PC-3 (cell line): ENCODE measurements around the gene WHRN.

Experiments used
- CTCF ChIP-seq: fragments of 300-600 bp; sonication (generic); conservative IDR thresholded peaks from 2 replicates; pipeline ENCODE4 v1.5.1; 2017; ENCODE audit warnings: antibody characterized with exemption, low read depth, mild to moderate bottlenecking, low read length
- EZH2 ChIP-seq: fragments of 300-600 bp; sonication (generic); IDR thresholded peaks from one replicate; pipeline ENCODE4 v1.6.1; 2017; ENCODE audit warnings: antibody characterized with exemption, mild to moderate bottlenecking, low read length; ENCODE audit not compliant: unreplicated experiment

GRCh38 chr9:114367366-114367765 lies 137.9 kb downstream of the WHRN start:
- TF ChIP-seq CTCF (no peak), EZH2 (no peak)
